GM12892 (cell line): ENCODE measurements around the gene CAMTA1.

Source experiments
- POLR2A ChIP-seq: IDR thresholded peaks from 2 replicates; pipeline ENCODE4 v1.6.1; 2011; ENCODE audit warnings: low read depth, low read length, control low read depth
- POLR2AphosphoS5 ChIP-seq: IDR thresholded peaks from 2 replicates; pipeline ENCODE4 v1.6.1; 2011; ENCODE audit warnings: low read depth, low read length, control low read depth
- TAF1 ChIP-seq: IDR thresholded peaks from 2 replicates; pipeline ENCODE4 v1.6.1; 2011; ENCODE audit warnings: low read depth, mild to moderate bottlenecking, control low read depth, low read length, borderline replicate concordance

- TF ChIP-seq POLR2A (no peak), TAF1 (no peak), POLR2AphosphoS5 (no peak)
Observed at GRCh38 chr1:6805004-6805416, 19.8 kb downstream of the CAMTA1 start.
